Measurements from ENCODE around the gene SMARCD1. TPM values are rescaled to one million over a fixed set of nuclear protein-coding genes. Genes with fewer than 3 reads are reported as not detected.

Gene SMARCD1
- 105 TPM for total RNA-seq

DNA sequence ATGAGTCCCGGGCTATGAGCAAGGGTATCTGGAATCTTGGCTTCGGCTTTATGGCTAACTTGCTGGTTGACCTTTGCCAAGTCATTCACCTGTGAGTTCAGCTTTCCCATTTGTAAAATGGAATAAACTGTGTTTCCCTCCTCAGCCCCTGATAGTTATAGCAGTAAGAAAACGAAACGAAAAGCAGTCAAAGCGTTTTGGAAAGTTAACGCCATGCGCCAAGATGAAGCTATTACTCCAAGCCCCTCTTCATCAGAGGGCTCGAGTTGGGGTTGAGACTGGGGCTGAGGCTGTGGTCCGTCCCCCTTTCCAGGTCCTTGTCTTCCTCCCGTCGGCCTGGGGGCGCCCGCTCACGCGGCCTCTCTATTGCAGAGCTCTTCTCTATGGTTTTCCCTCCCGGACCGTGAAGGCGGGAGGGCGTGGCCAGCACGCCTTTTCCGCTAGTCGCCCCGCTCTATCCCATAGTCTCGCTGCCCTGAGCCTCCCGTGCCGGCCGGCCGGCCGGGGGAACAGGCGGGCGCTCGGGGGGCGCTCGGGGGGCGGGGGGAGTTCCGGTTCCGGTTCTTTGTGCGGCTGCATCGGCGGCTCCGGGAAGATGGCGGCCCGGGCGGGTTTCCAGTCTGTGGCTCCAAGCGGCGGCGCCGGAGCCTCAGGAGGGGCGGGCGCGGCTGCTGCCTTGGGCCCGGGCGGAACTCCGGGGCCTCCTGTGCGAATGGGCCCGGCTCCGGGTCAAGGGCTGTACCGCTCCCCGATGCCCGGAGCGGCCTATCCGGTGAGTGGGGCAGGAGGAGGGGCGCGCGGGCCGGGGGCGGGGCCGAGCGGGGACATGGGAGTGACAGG is at the start of gene SMARCD1:
Gene SMARCD1, plus strand, starts transcription at position 568 of the 840 bp plus-strand sequence. Its CDS starts 28 bp downstream, at position 596.

DNA sequence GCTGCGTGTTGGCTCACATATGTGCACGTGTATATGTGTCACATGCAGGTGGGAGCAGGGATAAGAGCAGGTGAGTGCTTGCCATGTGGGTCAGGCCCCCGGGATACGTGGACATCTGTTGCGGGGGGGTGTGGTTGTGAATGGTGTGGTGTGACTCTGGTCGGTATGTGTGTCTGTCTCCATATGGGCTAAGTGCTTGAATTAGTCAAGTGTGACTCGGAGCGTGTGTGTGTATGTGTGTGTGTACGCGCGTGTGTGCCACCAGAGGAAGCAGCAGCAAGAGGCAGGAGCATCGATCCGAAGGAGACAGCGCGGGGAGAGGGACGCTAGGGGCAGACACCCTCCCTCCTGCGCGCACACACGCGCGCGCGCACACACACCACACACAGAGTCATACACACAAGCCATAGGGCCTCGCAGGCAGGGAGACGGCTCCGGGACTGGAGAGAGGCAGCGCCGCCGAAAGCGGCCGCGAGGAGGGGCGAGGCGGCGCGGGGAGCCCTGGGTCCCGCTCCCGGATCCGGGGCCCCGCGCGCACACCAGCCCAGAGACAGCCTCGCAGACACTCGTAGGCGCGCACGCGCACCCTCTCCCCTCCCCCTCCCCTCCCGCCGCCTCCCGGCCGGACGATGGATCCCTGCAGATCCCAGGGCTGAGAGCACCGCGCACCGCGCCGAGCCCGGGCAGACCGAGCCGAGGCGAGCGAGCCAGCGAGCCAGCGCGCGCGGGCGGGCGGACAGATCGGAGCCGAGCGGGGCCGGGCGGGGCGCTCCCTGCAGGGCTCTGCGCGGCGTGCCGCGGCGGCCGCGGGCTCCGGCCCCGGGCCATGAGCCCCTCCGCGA is 27.9 kb upstream of the SMARCD1 start, which contains the start of gene ASIC1:
Gene ASIC1, plus strand, starts transcription at position 597 of the 842 bp plus-strand sequence. CDS start 1,171 bp downstream, outside the sequence.

DNA sequence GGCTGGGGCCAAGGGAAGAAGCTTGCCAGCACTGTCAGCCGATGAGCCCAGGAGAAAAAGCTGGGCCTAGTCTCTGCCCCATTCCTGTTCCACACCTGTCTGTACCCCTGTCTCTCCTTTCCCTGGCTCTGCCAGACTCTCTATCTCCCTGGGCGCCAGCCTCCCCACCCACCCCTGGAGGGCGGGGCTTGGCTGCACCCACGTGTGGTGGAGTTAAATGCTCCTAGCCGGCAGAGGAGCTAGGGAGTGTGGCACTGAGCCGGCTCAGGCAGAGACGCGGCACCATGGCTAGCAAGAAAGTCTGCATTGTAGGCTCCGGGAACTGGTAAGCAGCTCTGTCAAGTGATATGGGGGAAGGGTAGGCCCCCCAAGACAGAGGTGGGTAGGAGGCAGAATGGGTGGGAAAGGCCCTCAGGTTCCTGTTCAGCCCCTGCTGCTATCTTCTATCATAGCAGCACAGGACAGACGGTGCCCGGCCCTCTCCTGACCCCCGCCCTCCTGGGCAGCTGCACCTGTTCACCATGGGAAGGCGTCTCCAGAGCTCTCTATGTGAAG is 18.7 kb downstream of the SMARCD1 start, which contains the start of gene GPD1:
Gene GPD1, plus strand, starts transcription at position 242 of the 555 bp plus-strand sequence. Its CDS starts 43 bp downstream, at position 285.

DNA sequence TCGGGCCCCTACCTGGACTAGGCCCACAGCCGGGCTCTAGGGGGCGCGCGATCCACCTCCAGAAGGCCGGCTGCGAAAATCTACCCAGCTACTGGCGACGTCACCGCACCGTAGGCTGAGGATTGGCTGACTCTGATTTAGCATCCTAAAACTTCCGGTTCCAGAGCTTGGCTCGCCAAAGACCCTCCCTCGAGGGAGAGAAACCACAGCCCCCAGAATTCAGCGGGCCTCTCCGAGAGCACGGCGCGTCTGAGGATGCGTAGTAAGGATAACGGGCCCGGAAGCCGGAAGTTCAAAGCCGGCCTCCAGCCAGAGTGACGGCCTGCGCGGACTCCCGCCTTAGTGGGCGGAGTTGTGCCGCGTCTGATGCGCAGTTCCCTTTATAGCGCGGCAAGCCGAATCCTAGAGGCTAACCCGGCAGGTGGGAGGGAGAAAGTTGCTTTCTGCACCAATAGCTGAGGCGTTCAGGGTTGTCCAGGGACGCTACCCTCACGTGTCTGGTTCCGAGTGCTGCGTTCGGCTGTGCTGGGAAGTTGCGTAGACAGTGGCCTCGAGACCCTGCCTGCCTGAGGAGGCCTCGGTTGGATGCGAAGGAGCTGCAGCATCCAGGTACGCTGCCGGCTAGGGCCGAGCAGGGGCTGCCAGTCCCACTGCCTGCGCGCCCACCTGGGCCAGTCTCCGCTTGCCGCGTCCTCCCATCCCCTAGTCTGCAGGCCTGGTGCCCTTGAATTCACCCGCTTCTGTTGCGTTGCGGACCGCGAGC is 26.7 kb downstream of the SMARCD1 start, which contains the start of gene COX14:
Gene COX14, plus strand, starts transcription at position 544 of the 763 bp plus-strand sequence. CDS start 7,808 bp downstream, outside the sequence.

Other genes with a start within 250 kb of the SMARCD1 start
- 7.2 TPM for gene BCDIN3D, start 242.2 kb upstream of the SMARCD1 start, total RNA-seq
- gene FAIM2, start 181.4 kb upstream of the SMARCD1 start, total RNA-seq: 37.2 TPM
- not detected for gene AQP2, start 134.6 kb upstream of the SMARCD1 start, total RNA-seq
- 0.63 TPM for gene AQP5, start 123.5 kb upstream of the SMARCD1 start, total RNA-seq
- 0.31 TPM for gene AQP6, start 112.4 kb upstream of the SMARCD1 start, total RNA-seq
- 28.5 TPM for gene RACGAP1, start 59.8 kb upstream of the SMARCD1 start, total RNA-seq
- gene ASIC1, start 27.7 kb upstream of the SMARCD1 start, total RNA-seq: 37.6 TPM
- 23.8 TPM for gene GPD1, start 18.7 kb downstream of the SMARCD1 start, total RNA-seq
- 10.3 TPM for gene COX14, start 26.9 kb downstream of the SMARCD1 start, total RNA-seq
- 160 TPM for gene CERS5, start 82.0 kb downstream of the SMARCD1 start, total RNA-seq
- gene LIMA1, start 198.2 kb downstream of the SMARCD1 start, total RNA-seq: 32.2 TPM

All from parietal lobe (tissue), 1 donor.